HepG2 (cell line): ENCODE data around the gene CBR4. TPM values are rescaled to one million over a fixed set of nuclear protein-coding genes. Genes with fewer than 3 reads are reported as not detected.

Experiments used
- ATAC-seq: fragments of 200-7000 bp; cut with Tn5 transposase; 3 replicates; pipeline ENCODE4 v1.9.1; 2020; ENCODE audit warnings: mild to moderate bottlenecking, moderate library complexity
- BruUV-seq: library from RNA; stranded (reverse); fragments of 400-500 nt; replicated peaks from 2 replicates; lab custom pipeline; 2021; lab: Mats Ljungman, UMichigan
- CTCF ChIA-PET: fragments of 300-600 bp; formaldehyde crosslinking; extraction: SDS; loops from one replicate; lab custom pipeline; 2021; ENCODE audit warnings: low total read pairs, inconsistent platforms, low intra/inter-chr PET ratio; lab: Yijun Ruan, JAX
- POLR2A ChIA-PET: fragments of 350-600 bp; sonication (Branson Sonifier 250); formaldehyde crosslinking; loops from one replicate; lab custom pipeline; 2020; ENCODE audit warnings: antibody characterized with exemption, inconsistent platforms; lab: Yijun Ruan, JAX
- DNase-seq: peaks from one replicate; pipeline ENCODE4 v3.0.0-alpha.2; 2015; ENCODE audit warnings: low spot score
- FAIRE-seq: peaks from 3 replicates; lab custom pipeline; 2011; peaks lifted over from hg19 to GRCh38; lab: Jason Lieb, UNC
- H2AFZ ChIP-seq: one replicate; pipeline ENCODE4 v1.6.1; 2011; ENCODE audit warnings: low read length, inconsistent platforms
- H3K27ac ChIP-seq: fragments of 300-600 bp; 3 replicates; pipeline ENCODE4 v1.8.0; 2011; ENCODE audit warnings: mixed run types, mild to moderate bottlenecking, mixed read lengths, low read length, inconsistent platforms; ENCODE audit not compliant: insufficient read depth; ENCODE audit errors: extremely low read length
- H3K27me3 ChIP-seq, 2 experiments: fragments of 200-600 bp in 1 of 2; 2 replicates in 1 of 2; 3 replicates in 1 of 2; pipeline versions ENCODE4 v1.6.0 to v1.8.0; 2011; ENCODE audit warnings: low read length in 2 of 2, mild to moderate bottlenecking in 2 of 2, moderate library complexity in 2 of 2, inconsistent platforms in 1 of 2; ENCODE audit not compliant: insufficient read depth in 2 of 2, control insufficient read depth in 1 of 2
- H3K36me3 ChIP-seq, 2 experiments: fragments of 200-600 bp in 1 of 2; replicated peaks in 1 of 2; 2 replicates in 1 of 2; 3 replicates in 1 of 2; pipeline versions ENCODE4 v1.5.1 to v1.8.0; 2011; ENCODE audit warnings: low read length in 2 of 2, inconsistent platforms in 1 of 2; ENCODE audit not compliant: insufficient read depth in 2 of 2, control insufficient read depth in 1 of 2
- H3K4me1 ChIP-seq: 2 replicates; pipeline ENCODE4 v1.5.1; 2012; ENCODE audit warnings: low read length, inconsistent platforms; ENCODE audit not compliant: insufficient read depth
- H3K4me2 ChIP-seq: 2 replicates; pipeline ENCODE4 v1.6.0; 2011; ENCODE audit warnings: low read depth, low read length, inconsistent platforms
- H3K4me3 ChIP-seq, 3 experiments: fragments of 200-600 bp in 1 of 3; sonication (generic), shearing (Covaris generic) in 1 of 3; replicated peaks in 1 of 3; 2 replicates each; pipeline ENCODE4 v1.5.1; 2011 to 2016; ENCODE audit warnings: low read length in 3 of 3, inconsistent platforms in 2 of 3, low read depth in 2 of 3, mild to moderate bottlenecking in 2 of 3, control low read depth in 1 of 3, mixed read lengths in 1 of 3; ENCODE audit not compliant: insufficient read depth in 1 of 3
- H3K79me2 ChIP-seq: one replicate; pipeline ENCODE4 v1.6.1; 2011; ENCODE audit warnings: low read length, inconsistent platforms; ENCODE audit not compliant: insufficient read depth
- H3K9ac ChIP-seq: 2 replicates; pipeline ENCODE4 v1.6.0; 2011; ENCODE audit warnings: mild to moderate bottlenecking, low read depth, low read length, inconsistent platforms; ENCODE audit not compliant: insufficient read depth
- H3K9me3 ChIP-seq: 2 replicates; pipeline ENCODE4 v1.5.1; 2012; ENCODE audit warnings: mild to moderate bottlenecking, low read length
- H4K20me1 ChIP-seq: 2 replicates; pipeline ENCODE4 v1.6.0; 2011; ENCODE audit warnings: inconsistent platforms, mild to moderate bottlenecking, low read length, moderate library complexity; ENCODE audit not compliant: insufficient read depth
- AKAP8 ChIP-seq: sonication (generic); formaldehyde crosslinking; IDR thresholded peaks from 2 replicates; pipeline ENCODE4 v1.5.1; 2020; ENCODE audit warnings: mild to moderate bottlenecking, missing genetic modification reagents
- CENPX ChIP-seq: sonication (generic); formaldehyde crosslinking; IDR thresholded peaks from 2 replicates; pipeline ENCODE4 v1.9.0; 2021; ENCODE audit warnings: mild to moderate bottlenecking, missing genetic modification reagents, moderate library complexity
- ELF1 ChIP-seq: sonication (generic); formaldehyde crosslinking; IDR thresholded peaks from 2 replicates; pipeline ENCODE4 v1.4.0; 2020; ENCODE audit warnings: missing genetic modification reagents
- HIC2 ChIP-seq: sonication (generic); formaldehyde crosslinking; IDR thresholded peaks from 2 replicates; pipeline ENCODE4 v1.9.0; 2022; ENCODE audit warnings: low read depth, missing genetic modification reagents
- MLX ChIP-seq: IDR thresholded peaks from 2 replicates; pipeline ENCODE4 v1.6.1; 2016
- NFKB2 ChIP-seq: sonication (generic); formaldehyde crosslinking; IDR thresholded peaks from 2 replicates; pipeline ENCODE4 v1.4.0; 2020; ENCODE audit warnings: missing genetic modification reagents, borderline replicate concordance
- RFX1 ChIP-seq: fragments of 450-650 bp; IDR thresholded peaks from 2 replicates; pipeline ENCODE4 v1.6.1; 2017
- ZNF660 ChIP-seq: sonication (generic); formaldehyde crosslinking; IDR thresholded peaks from 2 replicates; pipeline ENCODE4 v1.5.1; 2020; ENCODE audit warnings: mild to moderate bottlenecking, low read depth, missing genetic modification reagents, borderline replicate concordance
- ZNF710 ChIP-seq: sonication (generic); formaldehyde crosslinking; IDR thresholded peaks from 2 replicates; pipeline ENCODE4 v1.5.0; 2020; ENCODE audit warnings: mild to moderate bottlenecking, missing genetic modification reagents, borderline replicate concordance
- WGBS: methylation state at CpG from one replicate; pipeline ENCODE4 v1.1.6; 2017; ENCODE audit warnings: low lambda C conversion rate; 5-methylcytosine and 5-hydroxymethylcytosine counted together
- in situ Hi-C: cut with HindIII; loops from 2 replicates; pipeline ENCODE4 v1.10.0; 2017; ENCODE audit warnings: low pct_unique_long_range_greater_than_20kb; ENCODE audit not compliant: extremely low pct_ligation_motif_present
- intact Hi-C: fragments of 100-400 bp; cut with micrococcal nuclease; formaldehyde crosslinking; loops from one replicate; pipeline ENCODE4 v1.10.0; 2022; ENCODE audit not compliant: unreplicated experiment
- polyA plus RNA-seq, 8 experiments: library from polyadenylated mRNA; depleted of rRNA in 3 of 8; stranded (reverse) in 7 of 8; unstranded in 1 of 8; fragments of >200 nt; fragmentation: Illumina TruSeq in 4 of 8; extraction: Trizol in 4 of 8; gene quantifications; 2 replicates each; pipeline versions ENCODE4 v1.2.1 to v1.2.3, GENCODE V29; 2011 to 2016; ENCODE audit warnings: low read depth in 4 of 8, missing spikeins in 1 of 8, mixed read lengths in 1 of 8; ENCODE audit not compliant: insufficient read depth in 1 of 8
- total RNA-seq, 5 experiments: library from RNA; depleted of rRNA; stranded (reverse); fragments of >200 nt; fragmentation: Illumina TruSeq; extraction: Trizol; gene quantifications; 2 replicates each; pipeline ENCODE4 v1.2.3, GENCODE V29; 2016; ENCODE audit warnings: low read depth in 1 of 5

Gene CBR4
- total and polyA plus RNA-seq, 2 of the 13 experiments (the other 11 are each of a cell fraction or from before 2014, with no cell fraction given), result 7.3 to 20.7 TPM

- no peak for TF ChIP-seq HIC2 (CRISPR knock-in tag)
These were observed 41.9 kb upstream of the CBR4 start (continued) for GRCh38 chr4:169051761-169052593.

- in situ Hi-C loops, result no loop called here
- no peak for FAIRE-seq
- no TSS peak for BruUV-seq
- H3K79me2 ChIP-seq, result no peaks in the 10 kb centered on the region
- no peak overlapping the region for H3K27ac ChIP-seq
- no peak for DNase-seq
- peaks cover 7% of the 10 kb centered on the region; the same call in 1 of the 2 replicates for H3K4me1 ChIP-seq
- no peak overlapping the region for H2AFZ ChIP-seq
- ChIA-PET POLR2A (no interaction called here), CTCF (no interaction called here)
- intact Hi-C loops, result no loop called here
- TF ChIP-seq ZNF660 (CRISPR knock-in tag), result no peak
- TF ChIP-seq CENPX (CRISPR knock-in tag), result no peak
- no peak for TF ChIP-seq MLX (CRISPR knock-in tag)
- TF ChIP-seq ZNF710 (CRISPR knock-in tag), result no peak
- TF ChIP-seq NFKB2 (CRISPR knock-in tag), result no peak
- no peak for TF ChIP-seq RFX1
- no peak for TF ChIP-seq AKAP8 (CRISPR knock-in tag)
- TF ChIP-seq ELF1 (CRISPR knock-in tag), result no peak
- no peak for ATAC-seq
- H3K9ac ChIP-seq, result no peak overlapping the region
- no peaks in the 10 kb centered on the region for H4K20me1 ChIP-seq
- H3K4me3 ChIP-seq, result no peak overlapping the region
- 45% methylated on average over 9 of the region's 9 CpGs for WGBS
- H3K36me3 ChIP-seq, result no peaks in the 10 kb centered on the region
- peaks cover 4 to 19% of the 10 kb centered on the region in 2 experiments; a peak in 4 of 5 replicates for H3K27me3 ChIP-seq
- H3K4me2 ChIP-seq, result no peak overlapping the region
- no peaks in the 10 kb centered on the region for H3K9me3 ChIP-seq
These were observed 41.1 kb upstream of the CBR4 start for GRCh38 chr4:169050881-169051760.
